HG03558 (cell line): ENCODE data around the gene GNAT1.
"Not testable (repeated sequence)": the region's sequence is repeated elsewhere in the genome, so short reads cannot be mapped to it uniquely, and the experiment has no call there.

ENCODE experiments used
- ATAC-seq: cut with Tn5 transposase; IDR thresholded peaks from one replicate; pipeline ENCODE4 v1.9.1; 2021; ENCODE audit warnings: moderate number of reproducible peaks; ENCODE audit not compliant: unreplicated experiment; ENCODE audit errors: extremely low read depth

The GNAT1 gene

DNA sequence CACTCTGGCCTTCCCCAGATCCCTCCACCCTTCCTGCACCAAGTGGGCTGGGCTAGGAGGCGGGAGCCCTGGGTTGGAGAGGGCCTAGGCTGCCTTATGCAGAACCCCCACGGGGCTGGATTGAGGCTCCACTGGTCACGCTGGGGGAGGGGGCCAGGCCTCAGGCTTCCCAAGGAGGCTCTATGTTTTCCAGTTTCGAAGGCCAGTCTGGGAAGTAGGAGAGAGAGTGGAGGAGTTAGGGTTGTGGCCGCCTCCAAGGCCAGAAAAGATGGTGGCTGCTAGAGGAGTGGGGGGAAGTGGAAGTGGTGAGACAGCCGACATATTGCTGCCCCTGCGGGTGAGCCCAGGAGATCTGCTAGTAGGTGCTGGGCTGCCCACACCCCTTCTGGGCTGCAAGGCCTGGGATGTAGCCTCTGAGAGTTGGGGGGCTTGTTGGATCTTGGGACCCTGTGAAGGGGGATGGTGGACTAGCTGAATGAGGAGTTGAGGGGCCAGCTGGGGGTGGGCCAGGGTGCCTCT lies 45.8 kb downstream of the GNAT1 start:
- ATAC-seq: no peak

DNA sequence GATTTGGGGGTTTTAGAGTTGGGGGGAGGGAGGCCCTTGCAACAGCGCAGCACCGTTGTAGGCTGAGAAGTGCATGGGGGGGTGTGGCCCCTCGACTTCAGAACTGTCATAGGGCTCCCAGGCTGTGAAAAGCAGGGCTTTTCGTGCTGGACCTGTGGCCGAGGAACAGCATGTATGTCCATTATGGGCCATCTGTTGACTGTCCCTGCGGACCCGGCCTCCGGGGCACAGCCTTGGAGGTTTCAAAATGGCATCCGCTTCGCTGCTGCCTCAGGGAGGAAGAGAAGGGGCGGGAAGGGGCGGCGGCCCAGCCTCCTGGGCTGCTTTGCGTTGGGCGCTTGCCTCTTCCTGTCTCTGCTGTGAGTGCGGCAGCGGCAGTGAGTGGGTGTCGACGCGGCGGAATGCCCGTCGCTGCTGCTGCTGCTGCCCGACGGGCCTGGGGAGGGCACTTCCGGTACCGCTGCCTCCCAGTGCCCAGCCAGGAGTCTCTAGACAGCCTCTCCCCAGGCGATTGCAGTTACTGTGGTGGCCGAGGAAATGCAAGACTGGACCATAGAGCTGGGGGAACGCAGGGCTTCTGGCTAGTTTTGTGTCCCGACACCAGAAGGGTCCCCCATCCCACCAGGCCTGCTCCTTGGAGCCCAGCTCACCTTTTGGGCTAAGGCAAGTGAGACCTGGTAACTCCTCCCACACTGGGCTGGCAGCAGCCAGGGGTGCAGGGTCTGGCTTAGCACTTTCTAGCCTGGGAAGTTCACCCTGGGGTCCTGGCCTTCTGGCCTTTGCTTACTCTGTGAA lies 46.5 kb downstream of the GNAT1 start:
- ATAC-seq: no peak

- no peak for ATAC-seq
Measured at GRCh38 chr3:50238549-50239026, 47.2 kb downstream of the GNAT1 start.

DNA sequence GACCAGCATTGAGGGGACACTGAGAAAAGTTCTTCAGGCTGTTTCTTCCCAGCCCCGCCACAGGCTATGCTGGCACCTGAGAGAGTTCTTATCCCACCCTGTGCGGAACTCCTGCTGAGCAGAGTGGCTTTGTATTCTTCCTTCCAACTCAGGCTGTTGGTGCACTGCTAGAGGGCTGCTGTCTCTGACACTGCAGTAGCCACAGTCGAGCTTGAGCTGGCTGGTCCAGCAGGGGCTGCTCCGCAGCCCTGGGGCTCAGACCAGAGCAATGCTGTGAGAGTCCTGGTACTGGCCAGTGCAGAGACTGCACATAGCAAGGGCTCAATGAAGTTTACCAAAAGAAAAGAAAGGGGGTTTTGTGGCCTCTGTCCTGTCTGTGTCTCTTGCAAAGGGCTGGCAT lies 48.2 kb downstream of the GNAT1 start:
- no peak for ATAC-seq

- ATAC-seq: no peak
Measured at GRCh38 chr3:50241163-50241562, 49.8 kb downstream of the GNAT1 start.

- ATAC-seq: no peak
Measured at GRCh38 chr3:50241713-50242380, 50.4 kb downstream of the GNAT1 start.

DNA sequence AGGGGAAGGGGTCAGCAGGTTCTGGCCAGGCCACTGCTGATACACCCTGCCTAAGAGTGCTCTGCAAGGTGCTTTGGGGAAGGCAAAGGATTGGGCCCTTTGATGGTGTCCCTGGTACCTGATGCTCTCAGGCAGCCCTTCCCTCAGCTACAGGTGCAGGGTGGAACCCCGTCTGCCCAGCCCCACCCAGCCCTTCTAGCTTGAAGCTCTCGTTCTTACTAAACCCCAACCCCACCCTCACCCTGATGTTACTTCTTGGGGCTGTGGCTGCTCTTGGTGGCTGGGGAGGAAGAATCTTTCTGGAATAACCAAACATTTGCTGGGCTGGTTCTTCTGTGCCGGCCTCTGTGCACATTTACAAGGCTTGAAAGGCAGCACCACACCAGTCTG lies 51.0 kb downstream of the GNAT1 start:
- ATAC-seq: no peak

DNA sequence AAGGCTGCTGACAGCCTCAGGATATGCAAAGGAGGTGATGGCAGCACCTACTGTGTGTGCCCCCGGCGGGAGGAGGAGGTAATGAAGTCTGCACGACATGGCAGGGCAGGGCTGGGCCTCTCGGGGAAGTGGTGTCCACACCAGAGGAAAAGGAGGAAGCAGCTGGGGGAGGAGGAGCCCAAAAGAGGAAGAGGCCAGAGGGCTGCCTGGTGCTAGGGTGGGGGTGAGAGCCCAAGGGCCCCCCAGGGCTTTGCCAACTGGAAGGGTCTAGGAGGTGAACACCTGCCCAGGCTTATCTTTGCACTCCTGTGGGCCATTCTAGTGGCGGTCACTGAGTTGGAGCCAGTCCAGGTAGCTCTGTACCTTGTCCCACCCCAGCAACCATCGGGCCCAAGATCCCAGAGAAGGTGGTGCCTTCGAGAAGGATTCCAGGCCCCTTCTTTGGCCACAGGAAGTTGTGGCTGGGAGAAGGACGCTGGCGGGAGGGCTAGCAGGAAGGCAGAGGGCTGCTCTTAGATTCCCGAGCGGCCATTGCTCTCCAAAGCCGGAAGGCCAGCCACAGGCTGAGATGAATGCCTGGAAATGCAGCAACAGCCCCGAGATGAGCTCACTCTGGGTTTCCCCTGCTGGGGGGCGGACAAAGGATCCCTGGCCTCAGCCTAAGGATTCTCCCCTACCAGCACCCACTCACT lies 51.6 kb downstream of the GNAT1 start:
- no peak for ATAC-seq

DNA sequence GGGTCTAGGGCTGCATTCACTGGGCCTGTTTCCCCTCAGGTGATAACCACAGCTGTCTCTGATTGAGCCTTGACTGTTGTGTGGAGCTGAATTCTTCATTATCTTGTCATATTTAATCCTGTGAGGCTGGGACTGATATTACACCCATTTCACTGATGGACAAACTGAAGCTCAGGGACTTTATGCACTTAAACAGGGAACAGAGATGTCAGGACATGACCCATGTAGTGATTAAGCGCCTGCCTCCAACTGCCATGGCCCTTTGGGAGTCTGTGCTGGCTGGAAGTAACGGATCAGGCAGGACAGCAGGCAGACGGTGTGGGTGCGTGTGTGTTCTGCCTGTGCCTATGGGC lies 52.1 kb downstream of the GNAT1 start:
- no peak for ATAC-seq

DNA sequence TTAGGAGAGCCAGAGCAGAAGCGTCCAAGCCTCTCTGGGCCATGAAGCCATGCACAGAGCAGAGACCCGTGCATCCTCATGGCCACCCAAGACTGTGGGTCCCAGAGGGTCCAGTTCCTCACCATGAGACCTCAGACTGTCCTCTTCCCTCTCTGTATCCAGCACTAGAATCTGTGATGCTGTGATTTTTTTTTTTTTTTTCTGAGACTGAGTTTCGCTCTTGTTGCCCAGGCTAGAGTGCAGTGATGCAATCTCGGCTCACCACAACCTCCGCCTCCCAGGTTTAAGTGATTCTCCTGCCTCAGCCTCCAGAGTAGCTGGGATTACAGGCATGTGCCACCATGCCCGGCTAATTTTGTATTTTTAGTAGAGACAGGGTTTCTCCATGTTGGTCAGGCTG lies 53.4 kb downstream of the GNAT1 start:
- not testable (repeated sequence) for ATAC-seq

- no peak for ATAC-seq
Measured at GRCh38 chr3:50245251-50245745, 53.9 kb downstream of the GNAT1 start.

- no peak for ATAC-seq
Measured at GRCh38 chr3:50245831-50246516, 54.6 kb downstream of the GNAT1 start.

DNA sequence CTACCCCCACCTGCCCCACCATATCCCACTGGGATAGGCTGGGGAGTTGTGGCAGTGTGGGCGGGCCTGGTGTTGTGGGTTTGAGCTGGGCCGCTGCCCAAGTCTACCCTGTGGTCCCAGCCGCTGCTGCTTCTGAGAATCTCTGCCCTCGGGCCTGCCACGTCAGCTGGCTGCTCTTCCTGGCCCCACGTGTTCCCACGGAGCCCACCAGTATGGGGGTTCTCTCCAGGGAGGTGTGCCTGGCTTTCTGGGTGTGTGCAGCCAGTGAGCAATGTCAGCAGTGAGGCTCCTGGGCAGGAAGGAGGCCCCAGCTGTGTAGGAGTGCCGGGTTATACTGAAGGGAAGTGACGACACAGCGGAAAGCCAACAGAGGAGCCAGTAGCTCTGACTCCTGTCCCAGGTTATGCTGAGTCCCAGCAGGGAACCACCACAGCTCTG lies 55.1 kb downstream of the GNAT1 start:
- no peak for ATAC-seq
